B cell (primary cell): Measurements from ENCODE around the gene HOATZ.

Experiments used
- EZH2 ChIP-seq: IDR thresholded peaks from 2 replicates; pipeline ENCODE4 v1.6.1; 2012; ENCODE audit warnings: borderline replicate concordance, low read depth, mild to moderate bottlenecking, moderate library complexity, low read length; ENCODE audit not compliant: insufficient read depth, poor library complexity, severe bottlenecking
- TF ChIP-seq, protein P1 (sequence below): fragments of 200-600 bp; IDR thresholded peaks from one replicate; pipeline ENCODE4 v1.8.0; 2022; ENCODE audit warnings: antibody characterized with exemption, mild to moderate bottlenecking

DNA sequence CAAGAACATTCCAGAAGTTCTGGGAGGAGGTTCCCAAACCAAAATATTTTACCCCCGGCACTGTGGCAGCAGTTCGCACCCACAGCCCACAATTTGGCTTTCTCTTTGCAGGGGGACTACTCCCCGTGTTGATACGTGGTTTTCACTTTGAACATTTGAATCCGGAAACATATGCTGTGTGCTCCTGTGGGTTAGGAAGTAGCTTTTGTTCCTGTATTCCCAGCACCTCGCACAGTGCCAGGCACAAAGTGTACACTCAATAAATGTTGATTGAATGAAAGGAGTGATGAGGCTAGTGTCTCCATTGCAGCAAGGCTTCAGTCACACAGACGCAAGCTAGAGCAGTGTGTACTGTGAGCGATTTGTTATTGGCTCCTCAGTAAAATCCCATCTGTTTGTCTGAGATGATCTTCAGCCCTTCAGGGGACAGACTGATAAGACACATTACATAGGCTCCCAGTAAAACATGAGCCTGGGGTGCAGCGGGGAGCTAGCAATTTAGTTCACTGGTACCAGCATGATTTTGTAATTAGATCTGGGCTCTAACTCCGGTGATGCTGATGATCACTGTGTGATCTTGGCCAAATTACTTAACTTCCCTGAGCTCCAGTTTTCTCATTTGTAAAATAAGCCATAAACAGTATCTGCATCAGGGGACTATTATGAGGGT lies 28.2 kb downstream of the HOATZ start:
- TF ChIP-seq, protein P1, sequence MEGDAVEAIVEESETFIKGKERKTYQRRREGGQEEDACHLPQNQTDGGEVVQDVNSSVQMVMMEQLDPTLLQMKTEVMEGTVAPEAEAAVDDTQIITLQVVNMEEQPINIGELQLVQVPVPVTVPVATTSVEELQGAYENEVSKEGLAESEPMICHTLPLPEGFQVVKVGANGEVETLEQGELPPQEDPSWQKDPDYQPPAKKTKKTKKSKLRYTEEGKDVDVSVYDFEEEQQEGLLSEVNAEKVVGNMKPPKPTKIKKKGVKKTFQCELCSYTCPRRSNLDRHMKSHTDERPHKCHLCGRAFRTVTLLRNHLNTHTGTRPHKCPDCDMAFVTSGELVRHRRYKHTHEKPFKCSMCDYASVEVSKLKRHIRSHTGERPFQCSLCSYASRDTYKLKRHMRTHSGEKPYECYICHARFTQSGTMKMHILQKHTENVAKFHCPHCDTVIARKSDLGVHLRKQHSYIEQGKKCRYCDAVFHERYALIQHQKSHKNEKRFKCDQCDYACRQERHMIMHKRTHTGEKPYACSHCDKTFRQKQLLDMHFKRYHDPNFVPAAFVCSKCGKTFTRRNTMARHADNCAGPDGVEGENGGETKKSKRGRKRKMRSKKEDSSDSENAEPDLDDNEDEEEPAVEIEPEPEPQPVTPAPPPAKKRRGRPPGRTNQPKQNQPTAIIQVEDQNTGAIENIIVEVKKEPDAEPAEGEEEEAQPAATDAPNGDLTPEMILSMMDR: no peak
- TF ChIP-seq EZH2: no peak
